ENCODE measurements around the gene MACROD2.
A peak's percentile ranks its signal among the peaks of the same experiment; 100 is the strongest.

The MACROD2 gene

DNA sequence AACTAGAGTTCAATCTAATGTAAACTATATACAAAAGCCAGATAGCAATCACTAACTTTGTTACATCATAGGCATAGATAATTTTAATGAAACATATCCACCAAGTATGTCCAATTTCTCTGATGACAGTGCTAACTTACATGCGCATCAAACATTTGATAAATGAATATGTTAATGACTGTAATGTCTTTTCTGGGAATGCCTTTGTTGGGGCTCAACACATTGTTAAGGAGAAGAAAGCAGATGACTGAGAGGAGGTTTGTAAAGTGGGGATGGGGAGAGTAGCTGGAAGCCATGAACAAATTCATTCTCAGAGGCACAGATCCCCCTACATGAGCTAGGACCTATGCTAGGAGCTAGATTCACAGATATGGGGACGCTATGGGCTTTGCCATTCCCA is 1627.9 kb downstream of the MACROD2 start:
- no peak for DNase-seq

- DNase-seq: no peak
These were observed 1630.7 kb downstream of the MACROD2 start for GRCh38 chr20:15625981-15626380.

- DNase-seq: no peak
These were observed 1631.8 kb downstream of the MACROD2 start for GRCh38 chr20:15627089-15627488.

DNA sequence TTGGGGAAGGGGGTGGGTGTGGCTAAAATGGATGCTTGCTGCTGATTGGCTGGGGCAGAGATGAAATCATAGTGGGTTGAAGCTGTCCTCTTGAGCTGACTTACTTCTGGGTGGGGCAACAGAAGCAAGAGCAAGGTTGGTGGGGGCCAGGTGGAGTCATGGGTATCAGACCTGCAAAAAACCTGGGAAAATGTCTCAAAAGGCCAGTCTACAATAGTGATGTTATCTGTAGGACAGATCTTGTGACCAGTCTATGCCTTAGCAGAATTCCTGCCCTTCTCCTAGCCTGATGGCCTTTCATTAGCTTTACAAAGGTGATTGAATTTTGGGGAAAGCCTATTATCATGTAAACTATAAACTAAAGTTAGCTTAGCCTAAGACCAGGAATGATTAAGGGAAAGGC is 1632.2 kb downstream of the MACROD2 start:
- DNase-seq: no peak

GRCh38 chr20:15628851-15629353 is 1633.6 kb downstream of the MACROD2 start:
- no peak for DNase-seq

GRCh38 chr20:15630360-15630759 is 1635.0 kb downstream of the MACROD2 start:
- DNase-seq: no peak

DNA sequence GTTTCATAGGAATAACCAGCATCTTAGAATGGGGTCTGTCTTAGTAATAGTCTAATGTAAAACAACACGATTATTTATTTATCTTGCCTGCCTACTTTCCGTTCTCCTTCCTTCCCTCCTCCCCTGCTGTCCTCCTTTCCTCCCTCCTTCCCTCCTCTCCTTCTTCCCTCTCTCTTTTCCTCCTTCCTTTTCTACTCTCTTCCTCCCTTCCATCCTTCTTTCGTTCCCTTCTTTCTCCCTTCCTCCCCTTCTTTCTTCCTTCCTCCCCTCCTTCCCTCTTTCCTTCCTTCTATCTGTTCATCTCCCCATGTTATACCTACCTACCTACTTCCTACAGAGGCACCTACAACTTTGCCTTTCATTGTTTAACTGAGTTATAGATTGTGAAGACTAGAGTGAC is 1637.4 kb downstream of the MACROD2 start:
- no peak for DNase-seq

DNA sequence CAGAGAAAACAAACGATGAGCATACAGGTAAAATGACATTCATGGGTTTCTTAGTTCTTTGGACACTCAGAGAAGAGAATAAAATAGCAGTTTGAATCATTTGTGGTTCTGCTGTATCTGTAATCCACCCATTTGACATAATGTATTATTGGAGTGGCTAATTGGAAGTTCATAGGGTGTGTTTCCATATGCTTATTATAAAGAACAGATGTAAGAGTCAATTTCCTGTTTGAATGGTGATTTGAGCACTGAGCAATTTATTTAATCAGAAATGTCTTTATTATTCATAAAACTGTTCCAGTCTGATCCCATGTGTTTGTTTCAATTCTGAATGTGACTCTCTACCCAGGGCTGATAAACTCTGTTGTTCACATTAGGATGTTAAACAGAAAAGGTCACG is 1638.8 kb downstream of the MACROD2 start:
- no peak for DNase-seq

- DNase-seq: no peak
These were observed 1642.2 kb downstream of the MACROD2 start for GRCh38 chr20:15637546-15637945.

GRCh38 chr20:15637950-15638754 is 1642.8 kb downstream of the MACROD2 start:
- no peak for DNase-seq

DNA sequence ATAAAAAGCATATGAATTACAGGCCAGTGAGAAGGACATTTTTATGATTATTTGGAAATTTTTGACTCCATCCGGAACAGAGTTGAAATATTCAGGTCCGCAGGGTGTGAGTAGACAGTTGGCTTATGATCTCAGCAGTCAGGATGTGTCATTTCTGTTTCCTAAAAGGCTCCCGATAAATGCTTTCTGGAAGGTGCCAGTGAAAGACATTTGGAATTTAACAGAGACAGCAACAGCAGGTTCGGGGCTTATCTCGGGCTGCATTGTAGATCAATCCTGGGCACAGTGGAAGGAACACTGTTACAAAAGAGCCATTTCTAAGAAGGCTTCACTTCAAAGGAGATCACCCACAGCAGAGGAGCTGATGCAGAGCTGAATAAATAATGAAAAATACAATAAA is 1643.5 kb downstream of the MACROD2 start:
- DNase-seq: no peak

DNA sequence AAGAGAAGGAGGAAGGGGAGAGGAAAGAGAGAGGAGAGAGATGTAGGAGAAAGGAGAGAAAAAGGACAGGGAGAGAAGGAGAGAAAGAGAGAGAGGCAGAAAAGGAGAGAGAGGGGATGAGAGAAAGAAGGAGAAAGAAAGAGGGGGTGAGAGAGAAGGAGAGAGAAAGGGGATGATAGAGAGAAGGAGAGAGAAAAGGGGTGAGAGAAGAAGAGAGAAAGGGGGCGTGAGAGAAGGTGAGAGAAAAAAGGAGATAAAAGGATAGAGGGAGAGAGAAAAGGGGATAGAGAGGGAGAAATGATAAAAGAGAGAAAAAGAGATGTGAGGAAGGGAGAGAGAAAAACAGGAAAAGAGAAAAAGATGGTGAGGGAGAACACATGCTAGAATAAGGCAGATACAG is 1644.5 kb downstream of the MACROD2 start:
- DNase-seq: no peak

DNA sequence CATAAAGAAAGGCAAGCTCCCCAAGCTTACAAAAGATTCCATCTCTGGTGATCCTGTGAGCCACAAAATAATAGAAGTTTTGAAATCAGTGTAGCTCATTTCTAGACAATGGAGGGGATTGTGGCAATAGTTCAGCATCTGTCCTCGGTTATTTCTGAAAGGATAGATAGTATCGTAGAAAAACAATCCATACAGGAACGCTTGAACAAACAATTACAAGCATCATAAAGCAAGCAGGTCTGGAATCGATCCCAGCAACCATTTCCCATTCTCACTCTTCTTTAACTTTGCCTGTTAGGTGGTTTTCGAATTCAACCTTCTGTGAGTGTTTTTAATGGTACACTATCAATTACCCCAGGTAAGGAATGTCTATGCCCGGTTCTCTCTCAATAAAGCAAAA is 1646.8 kb downstream of the MACROD2 start:
- no peak for DNase-seq

DNA sequence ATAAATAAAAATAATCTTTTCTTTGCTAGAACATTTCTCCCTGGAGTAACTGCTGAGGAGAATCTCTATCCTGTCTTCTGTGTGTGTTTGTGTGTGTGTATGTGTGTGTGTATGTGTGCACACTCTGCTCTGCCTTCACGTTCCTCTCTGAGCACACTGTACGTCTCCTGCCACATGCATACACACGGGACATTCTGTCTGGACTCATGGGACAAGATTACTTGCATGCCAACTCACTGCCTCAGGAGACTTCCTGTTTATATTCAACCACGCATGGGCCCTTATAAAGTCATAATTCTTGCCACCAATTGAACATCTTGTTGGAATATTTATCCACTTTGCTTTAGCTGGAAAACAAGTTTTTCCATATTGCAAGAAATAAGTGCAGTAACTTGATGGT is 1647.4 kb downstream of the MACROD2 start:
- DNase-seq: no peak

- no peak for DNase-seq
These were observed 1648.4 kb downstream of the MACROD2 start for GRCh38 chr20:15643713-15644112.

DNA sequence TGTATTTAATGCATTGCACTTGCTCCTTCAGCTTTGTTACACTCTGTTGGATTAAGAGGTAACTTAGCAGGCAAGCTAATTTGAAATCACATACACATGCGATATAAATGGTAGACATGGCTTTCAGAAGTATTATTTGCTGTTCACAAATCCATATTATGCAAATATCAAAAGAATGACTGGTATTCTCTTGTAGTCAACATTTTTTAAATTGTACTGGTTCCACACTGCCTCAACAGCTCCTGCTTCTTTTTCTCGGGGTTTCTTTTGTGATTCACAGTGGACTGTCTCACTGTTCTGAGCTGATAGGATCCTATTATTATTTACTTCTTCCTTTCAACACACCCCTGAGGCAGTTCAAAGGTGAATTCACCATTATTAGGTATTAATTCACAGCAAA is 1650.5 kb downstream of the MACROD2 start:
- no peak for DNase-seq

DNA sequence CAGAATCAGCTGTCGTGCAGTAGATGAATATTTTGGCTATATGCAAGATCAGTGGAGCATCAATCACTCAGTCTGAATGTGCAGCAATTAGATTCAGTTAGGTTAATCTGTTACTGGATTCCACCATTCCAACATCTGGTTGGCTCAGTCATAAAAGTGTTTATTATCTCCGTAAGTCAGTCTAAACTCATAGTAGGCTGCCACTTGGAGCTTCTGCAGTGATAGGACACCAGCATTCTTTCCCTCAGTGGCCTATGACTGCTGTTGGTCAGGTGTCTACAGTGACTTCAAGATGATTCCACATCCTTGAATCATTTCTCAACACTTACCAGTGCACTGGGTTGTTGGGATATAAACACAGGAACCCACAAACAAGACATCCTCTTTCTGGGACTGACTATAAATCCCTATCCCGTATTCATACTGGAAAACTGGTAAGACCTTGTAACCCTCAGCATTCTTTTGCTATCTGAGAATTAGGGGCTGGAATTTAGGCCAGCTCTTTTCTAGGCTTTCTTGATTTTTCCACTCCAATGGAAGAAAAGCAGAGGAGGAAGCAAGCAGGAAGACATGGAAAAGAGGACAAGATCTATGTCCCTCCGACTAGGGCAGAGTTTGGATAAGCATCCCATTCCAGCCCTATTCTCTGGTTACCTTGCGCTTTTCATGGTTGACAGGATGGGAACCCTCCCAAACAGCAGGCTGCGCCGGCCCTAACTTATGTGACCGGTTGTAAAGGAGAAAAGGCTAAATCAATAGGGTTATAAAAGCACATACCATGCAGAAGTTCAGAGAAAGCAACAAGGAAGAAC is 1658.3 kb downstream of the MACROD2 start:
- no peak for DNase-seq

- DNase-seq: peak; percentile 77
These were observed 1658.9 kb downstream of the MACROD2 start for GRCh38 chr20:15654208-15654649.

GRCh38 chr20:15655295-15655874 is 1660.1 kb downstream of the MACROD2 start:
- DNase-seq: no peak

GRCh38 chr20:15656124-15656523 is 1660.8 kb downstream of the MACROD2 start:
- no peak for DNase-seq

DNA sequence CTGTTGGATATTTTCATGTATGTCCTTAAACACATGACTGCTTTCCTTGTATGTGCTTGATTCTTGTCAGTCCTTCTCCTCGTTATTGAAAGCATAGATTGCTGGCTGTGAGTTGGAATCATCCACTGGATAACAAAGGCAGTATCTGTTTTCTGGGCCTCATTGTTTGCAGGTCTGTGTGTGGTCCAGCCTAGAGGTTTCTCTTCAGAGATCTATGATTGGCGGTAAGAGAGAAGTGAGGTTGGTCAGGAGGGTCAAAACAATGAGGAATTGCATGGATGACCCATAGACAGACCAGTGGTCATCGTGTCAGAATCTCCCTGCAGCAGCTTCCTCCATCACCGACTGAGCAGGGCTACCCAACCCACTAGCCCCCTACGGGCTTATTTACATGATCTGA is 1663.0 kb downstream of the MACROD2 start:
- DNase-seq: no peak

DNA sequence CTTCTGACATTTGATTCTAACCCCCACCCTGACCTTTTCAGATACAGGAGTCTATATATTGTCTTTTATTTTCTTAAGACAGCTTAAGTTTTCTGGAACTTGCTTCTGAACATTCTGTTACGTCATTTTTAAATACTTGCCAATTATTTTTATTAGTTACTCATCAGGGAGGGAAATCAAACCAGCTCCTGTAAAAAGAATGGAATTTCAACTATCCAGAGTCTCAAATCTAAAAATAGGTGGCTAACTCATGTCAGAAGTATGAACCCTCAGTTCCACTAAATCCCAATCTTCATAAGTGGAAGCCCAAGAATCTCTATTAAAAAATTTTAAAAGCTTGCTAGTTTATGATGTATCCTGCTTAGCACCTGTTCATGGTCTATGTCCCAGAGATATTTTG is 1677.9 kb downstream of the MACROD2 start:
- DNase-seq: no peak

DNA sequence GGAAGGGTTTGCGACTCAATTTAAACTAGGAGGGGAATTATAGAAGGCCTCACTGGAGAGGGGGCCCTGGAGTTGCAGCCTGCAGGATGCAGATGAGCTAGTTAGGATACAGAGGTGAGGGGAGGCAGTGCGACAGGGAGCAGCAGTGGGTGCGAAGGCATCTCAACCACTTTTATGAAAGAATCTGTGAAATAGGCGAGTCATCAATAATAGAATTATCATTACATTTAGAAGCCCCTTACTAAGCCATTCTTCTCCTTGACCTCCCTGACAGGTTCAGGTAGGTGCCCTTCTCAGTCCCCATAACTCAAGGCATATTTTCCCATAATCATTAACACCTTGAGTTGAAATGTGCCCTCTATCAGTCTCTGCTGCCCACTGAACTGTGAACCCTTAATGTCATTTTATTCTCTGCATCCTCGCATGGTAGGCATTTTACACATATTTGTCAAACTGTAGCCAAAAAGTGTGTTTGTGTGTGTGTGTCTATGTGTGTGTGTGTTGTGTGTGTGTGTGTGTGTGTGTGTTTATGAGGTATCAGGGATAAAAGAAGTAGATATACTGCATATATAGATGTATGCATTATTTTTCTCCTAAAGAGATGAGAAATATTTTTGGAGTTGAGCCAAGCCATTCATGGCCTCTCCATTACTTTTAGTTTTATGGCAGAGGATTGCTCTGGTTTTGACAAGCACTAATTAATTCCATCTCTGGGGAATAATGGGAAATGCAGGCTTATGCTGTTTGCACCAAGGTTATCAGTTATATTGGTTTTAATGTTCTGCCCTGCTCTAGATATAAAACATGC is 1679.1 kb downstream of the MACROD2 start:
- DNase-seq: no peak

Data from MV-4-11 (cell line).